ENCODE measurements around the gene DYRK1A.

- TF ChIP-seq, protein P1, sequence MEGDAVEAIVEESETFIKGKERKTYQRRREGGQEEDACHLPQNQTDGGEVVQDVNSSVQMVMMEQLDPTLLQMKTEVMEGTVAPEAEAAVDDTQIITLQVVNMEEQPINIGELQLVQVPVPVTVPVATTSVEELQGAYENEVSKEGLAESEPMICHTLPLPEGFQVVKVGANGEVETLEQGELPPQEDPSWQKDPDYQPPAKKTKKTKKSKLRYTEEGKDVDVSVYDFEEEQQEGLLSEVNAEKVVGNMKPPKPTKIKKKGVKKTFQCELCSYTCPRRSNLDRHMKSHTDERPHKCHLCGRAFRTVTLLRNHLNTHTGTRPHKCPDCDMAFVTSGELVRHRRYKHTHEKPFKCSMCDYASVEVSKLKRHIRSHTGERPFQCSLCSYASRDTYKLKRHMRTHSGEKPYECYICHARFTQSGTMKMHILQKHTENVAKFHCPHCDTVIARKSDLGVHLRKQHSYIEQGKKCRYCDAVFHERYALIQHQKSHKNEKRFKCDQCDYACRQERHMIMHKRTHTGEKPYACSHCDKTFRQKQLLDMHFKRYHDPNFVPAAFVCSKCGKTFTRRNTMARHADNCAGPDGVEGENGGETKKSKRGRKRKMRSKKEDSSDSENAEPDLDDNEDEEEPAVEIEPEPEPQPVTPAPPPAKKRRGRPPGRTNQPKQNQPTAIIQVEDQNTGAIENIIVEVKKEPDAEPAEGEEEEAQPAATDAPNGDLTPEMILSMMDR (tag by site-specific recombination; IDR thresholded peaks at IDR 0.05) = no peak
- TF ChIP-seq SETDB1 (IDR thresholded peaks at IDR 0.05; ENCODE audit: insufficient read length, low read length) = no peak
- no peak for TF ChIP-seq SP2 (tag by site-specific recombination; IDR thresholded peaks at IDR 0.05)
- no peak for TF ChIP-seq ZSCAN30 (tag by site-specific recombination; IDR thresholded peaks at IDR 0.05)
- TF ChIP-seq ZNF292 (tag by site-specific recombination; IDR thresholded peaks at IDR 0.05; ENCODE audit: borderline replicate concordance, low read depth) = no peak
- TF ChIP-seq TRIM28 (IDR thresholded peaks at IDR 0.05; ENCODE audit: borderline replicate concordance, low read length) = no peak
- no peak for TF ChIP-seq ZNF792 (tag by site-specific recombination; IDR thresholded peaks at IDR 0.05)
- no peak for TF ChIP-seq ZNF785 (tag by site-specific recombination; IDR thresholded peaks at IDR 0.05)
- TF ChIP-seq KLF9 (tag by site-specific recombination; IDR thresholded peaks at IDR 0.05; ENCODE audit: low read depth) = no peak
Observed at GRCh38 chr21:37546299-37546908, 179.8 kb downstream of the DYRK1A start.

All from HEK293 (cell line).